A549 treated with AZD2906 at 1 μM for 4 hours (cell line): Measurements from ENCODE around the gene RRAS. TPM values are rescaled to one million over a fixed set of nuclear protein-coding genes. Genes with fewer than 3 reads are reported as not detected.

ENCODE experiments used
- total RNA-seq: library from RNA; stranded (reverse); fragments of 200-300 nt; extraction: Qiagen RNA extraction; gene quantifications from 5 replicates; pipeline ENCODE4 v1.2.3, GENCODE V29; 2022

The RRAS gene
- 105 to 173 TPM (median 169 TPM) in 5 replicates for total RNA-seq

DNA sequence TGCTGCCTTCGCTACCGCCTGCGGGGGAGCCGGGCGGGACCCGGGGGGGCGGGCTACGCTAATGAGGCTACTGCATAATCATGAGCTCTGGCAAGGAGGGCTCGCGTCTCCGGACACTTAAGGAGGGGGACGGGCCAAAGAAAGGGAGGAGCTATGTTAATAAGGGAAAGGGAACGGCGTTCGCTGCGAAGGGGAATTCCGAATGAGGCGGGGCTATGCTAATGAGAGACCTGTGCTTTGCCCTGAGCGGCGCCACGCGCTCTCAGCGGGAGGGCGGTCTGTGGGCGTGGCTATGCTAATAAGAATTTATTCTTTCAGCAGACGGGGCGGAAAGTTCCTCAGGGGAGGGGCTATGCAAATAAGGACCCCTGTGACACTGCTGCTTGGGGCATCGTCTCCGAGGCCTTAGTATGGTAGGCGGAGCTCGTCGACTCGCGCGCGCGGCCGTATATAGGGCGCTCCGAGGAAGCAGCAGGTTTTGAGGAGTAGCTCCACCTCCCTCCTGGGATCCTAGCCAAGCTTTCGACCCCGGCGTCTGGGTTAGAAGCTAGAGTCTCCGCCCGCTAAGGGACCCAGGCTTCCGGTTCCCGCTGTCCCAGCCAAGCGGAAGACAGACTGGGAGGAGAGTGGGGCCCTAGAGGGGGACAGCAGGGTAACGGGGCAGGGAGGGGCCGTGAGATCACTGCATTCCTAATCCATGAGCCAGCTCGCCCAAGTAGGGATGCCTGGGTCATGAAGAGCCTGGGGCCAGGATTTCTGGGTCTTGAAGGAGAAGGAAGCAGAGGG is at the start of gene RRAS:
TSS of gene RRAS (minus strand) at position 31 of the 786 bp plus-strand sequence. CDS start 45 bp downstream, outside the sequence.

DNA sequence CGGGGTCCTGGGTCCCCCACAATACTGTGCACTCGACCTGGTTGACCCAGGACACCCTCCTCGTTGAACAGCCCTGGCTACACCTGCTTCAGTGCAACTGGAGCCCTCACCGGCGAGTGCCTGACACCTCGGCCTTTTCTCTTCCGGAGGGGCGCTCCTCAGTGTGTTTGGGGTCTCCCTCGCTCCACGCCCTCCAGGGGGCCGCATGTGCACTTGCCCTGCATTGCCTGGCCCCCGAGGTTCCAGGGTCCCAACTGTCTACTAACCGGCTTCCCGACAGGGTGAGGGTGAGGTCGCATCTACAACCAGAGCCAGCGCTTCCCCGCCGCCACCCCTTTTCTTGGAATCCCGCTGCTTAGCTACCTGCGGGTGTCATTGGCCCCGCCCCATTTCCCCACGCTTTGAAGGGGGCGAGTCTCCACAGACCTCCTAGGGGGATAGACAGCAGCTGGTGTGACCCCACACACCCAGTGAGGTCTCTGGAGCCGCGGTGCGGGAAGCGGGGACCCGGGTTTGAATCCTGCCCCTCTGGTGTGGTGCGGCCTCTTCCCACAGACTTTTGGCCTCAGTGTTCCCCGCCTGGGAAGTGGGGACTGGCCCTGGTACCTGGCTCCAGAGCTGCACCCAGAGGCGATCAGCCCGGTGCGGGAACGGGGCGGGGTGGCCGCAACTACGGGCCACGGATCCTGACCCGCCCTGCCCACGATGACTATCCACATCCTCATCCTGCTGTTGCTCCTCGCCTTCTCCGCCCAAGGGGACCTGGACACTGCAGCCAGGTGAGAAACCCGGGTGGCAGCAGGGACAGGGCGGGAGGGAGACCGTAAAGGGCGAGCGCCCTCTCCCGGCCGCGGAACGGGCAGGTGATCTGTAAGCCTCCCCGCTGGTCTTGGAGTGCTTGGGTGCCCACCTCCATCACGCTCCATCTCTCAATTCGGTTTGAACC is 49.5 kb upstream of the RRAS start, which contains the start of gene ADM5:
TSS of gene ADM5 (plus strand) at position 462 of the 946 bp plus-strand sequence. CDS start at position 706, 244 bp downstream.

DNA sequence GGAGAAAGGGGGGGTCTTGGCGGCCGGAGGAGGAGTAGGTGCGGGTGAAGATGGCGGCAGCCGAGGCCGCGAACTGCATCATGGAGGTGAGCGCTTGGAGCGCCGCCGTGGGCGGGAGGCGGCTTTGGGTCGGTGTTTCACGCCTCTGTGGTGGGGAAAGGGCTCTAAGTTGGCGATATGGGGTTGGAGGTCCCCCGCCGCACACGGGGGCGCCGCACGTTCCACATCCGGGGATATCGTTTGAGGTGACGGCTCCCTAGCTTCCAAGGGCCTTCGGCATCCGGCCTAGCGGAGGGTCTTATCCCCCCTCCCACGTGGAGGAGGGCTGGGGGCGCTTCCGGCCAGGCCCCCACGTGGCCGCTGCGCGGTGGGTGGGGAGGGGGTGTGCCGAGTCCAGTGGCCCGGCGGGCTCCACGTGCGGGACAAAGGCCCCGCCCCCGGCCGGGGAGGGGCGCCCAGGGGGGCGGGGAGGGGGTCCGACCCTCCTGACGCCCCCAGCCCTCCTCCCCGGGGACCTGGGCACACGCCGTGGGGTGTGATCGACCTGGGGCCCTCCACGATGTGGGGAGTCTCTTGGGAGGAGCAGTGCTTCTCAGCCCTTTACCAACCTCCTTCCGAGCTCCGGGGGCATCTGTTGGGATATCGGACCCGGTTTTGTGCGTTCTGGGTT is 37.4 kb upstream of the RRAS start, which contains the start of gene PRMT1:
TSS of gene PRMT1 (plus strand) at position 41 of the 670 bp plus-strand sequence. CDS start at position 51, 10 bp downstream.

DNA sequence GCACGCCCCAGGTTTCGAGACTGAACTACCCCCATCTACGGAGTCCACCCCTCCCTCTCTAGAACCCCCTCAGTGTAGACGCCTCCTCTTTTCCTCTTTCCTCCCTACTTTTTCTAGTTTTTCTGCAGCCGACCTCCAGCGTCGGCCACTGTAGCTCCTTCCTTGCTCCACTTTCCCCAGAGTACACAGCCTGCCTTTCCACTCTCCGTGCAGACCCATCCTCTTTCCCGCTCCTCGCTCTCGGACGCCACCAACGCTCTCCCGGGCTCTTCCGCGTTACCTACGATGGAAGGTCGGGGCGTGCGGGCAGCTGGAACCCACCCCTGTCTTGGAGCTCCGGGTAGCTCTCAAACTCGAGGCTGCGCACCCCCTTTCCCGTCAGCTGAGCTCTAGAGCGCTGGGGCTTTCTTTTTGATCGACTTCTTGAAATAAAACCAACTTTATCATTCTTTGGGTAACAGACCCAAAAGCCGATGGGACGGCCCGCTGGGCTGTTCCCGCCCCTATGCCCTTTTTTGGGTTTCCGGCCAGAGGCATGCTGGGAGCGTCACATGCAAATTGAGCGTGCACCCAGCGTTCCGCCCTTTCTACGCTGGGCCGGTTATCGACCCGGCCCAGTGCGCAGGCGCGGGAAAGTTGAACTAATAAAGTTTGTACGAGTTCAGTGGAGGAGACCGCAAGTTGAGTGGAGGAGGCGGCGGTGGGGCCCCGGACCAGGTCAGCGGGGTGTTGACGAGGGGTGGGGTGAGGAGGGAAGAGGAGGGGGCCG is 25.6 kb upstream of the RRAS start, which contains the start of the genes BCL2L12 and IRF3:
TSS of gene BCL2L12 (plus strand) at position 583 of the 769 bp plus-strand sequence. CDS start 760 bp downstream, outside the sequence.
TSS of gene IRF3 (minus strand) at position 507 of the 769 bp plus-strand sequence. CDS start 1,019 bp downstream, outside the sequence.

DNA sequence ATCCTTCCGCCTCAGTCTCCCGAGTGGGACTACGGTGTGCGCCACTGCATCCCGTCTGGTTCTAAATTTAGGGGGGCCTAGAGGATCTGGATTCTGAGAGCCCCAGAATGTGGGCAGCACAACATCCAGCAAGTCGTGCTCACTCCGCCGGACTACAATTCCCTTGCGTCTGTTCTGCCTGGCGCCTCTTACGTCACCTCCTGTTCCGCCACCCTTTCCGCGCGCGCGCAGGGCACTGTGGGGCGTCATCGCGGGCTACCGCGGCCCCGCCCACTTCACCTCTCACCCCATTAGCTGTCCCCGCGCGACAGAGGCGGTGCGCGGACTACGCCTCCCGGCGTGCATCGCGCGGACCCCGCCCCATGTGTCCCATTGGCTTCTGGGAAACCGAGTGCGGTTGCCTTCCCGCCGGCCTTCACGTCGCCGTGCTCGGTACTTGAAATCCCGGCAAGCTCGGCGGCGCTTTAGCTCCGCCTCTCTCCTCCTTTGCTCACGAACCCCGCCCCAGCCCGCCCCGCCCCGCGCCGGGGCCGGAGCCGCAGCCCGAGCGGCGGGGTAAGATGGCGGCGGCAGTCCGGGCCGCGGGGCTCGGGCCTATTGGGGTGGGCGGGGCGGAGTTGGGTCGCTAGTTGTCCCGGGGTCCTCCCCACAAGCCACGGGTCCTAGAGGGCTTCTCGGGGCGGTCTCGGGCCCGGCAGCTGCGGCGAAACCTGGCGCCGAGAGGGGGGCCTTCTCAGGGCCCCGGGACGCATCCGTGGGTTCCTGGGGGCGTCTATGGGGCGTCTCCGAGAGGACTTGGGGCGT is 1.9 kb upstream of the RRAS start, which contains the start of gene SCAF1:
TSS of gene SCAF1 (plus strand) at position 522 of the 804 bp plus-strand sequence. CDS start 2,818 bp downstream, outside the sequence.

DNA sequence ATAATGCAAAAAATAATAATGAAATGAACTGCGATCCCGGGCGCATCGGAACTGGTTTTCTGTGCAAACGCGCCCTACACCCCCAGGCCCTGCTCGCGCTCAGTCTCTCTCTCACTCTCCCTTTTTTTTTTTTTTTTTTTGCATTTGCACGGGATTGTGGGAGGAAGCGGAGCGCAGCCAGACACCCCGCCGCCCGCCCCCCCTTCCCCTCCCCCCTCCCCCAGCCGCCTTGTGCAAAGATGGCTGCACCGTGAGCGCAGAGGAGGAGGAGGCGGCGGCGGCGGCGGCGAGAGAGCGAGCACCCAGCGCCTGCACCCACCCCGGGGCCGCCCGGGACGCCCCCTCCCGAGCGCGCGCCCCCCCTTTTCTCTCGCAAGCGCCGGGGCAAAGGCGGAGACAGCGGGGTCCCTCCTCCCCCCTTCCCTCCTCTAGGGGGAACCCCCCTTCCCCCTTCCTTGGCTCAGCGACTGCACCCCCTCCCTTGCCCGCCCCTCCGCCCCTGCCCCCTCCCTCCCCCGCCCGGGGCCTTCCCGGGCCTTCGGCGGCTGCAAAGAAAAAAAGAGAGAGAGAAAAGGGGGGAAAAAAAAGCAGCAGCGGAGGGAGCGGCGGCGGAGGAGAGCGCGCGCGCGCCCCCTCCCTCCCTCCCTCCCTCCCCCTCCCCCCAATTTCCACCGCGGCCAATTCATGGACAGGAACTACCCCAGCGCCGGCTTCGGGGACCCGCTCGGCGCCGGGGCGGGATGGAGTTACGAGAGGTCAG is 48.8 kb downstream of the RRAS start, which contains the start of gene PRR12:
TSS of gene PRR12 (plus strand) at position 212 of the 760 bp plus-strand sequence. CDS start at position 685, 473 bp downstream.

Other genes starting within 250 kb of the RRAS start
- gene PTH2, start 216.7 kb downstream of the RRAS start, total RNA-seq = not detected in 5 replicates
- 0.12 to 0.27 TPM (median 0.16 TPM) in 5 replicates for gene GFY, start 214.8 kb downstream of the RRAS start, total RNA-seq
- 0.49 to 0.71 TPM (median 0.60 TPM) in 5 replicates for gene SLC17A7, start 198.6 kb downstream of the RRAS start, total RNA-seq
- gene PIH1D1, start 188.3 kb downstream of the RRAS start, total RNA-seq = 87.3 to 93.9 TPM (median 89.3 TPM) in 5 replicates
- 15.9 to 24.2 TPM (median 23.6 TPM) in 5 replicates for gene ALDH16A1, start 186.9 kb downstream of the RRAS start, total RNA-seq
- 1.1 to 1.7 TPM (median 1.3 TPM) in 5 replicates for gene FLT3LG, start 165.9 kb downstream of the RRAS start, total RNA-seq
- gene RPL13A, start 152.5 kb downstream of the RRAS start, total RNA-seq = 3,944 to 4,526 TPM (median 4,133 TPM) in 5 replicates
- gene RPS11, start 143.7 kb downstream of the RRAS start, total RNA-seq = 3,950 to 4,247 TPM (median 3,984 TPM) in 5 replicates
- 24.3 to 33.5 TPM (median 29.7 TPM) in 5 replicates for gene FCGRT, start 127.5 kb downstream of the RRAS start, total RNA-seq
- 1.4 to 3.0 TPM (median 2.4 TPM) in 5 replicates for gene RCN3, start 112.1 kb downstream of the RRAS start, total RNA-seq
- gene NOSIP, start 59.6 kb downstream of the RRAS start, total RNA-seq = 87.6 to 112 TPM (median 109 TPM) in 5 replicates
- gene PRRG2, start 58.8 kb downstream of the RRAS start, total RNA-seq = 0.85 to 1.1 TPM (median 0.96 TPM) in 5 replicates
- gene PRR12, start 49.0 kb downstream of the RRAS start, total RNA-seq = 31.0 to 38.2 TPM (median 37.4 TPM) in 5 replicates
- gene SCAF1, start 2.1 kb upstream of the RRAS start, total RNA-seq = 50.8 to 69.8 TPM (median 67.0 TPM) in 5 replicates
- 83.6 to 102 TPM (median 97.5 TPM) in 5 replicates for gene IRF3, start 25.7 kb upstream of the RRAS start, total RNA-seq
- 57.1 to 73.6 TPM (median 72.4 TPM) in 5 replicates for gene BCL2L12, start 25.8 kb upstream of the RRAS start, total RNA-seq
- 403 to 431 TPM (median 410 TPM) in 5 replicates for gene PRMT1, start 37.1 kb upstream of the RRAS start, total RNA-seq
- 2.9 to 5.7 TPM (median 5.0 TPM) in 5 replicates for gene ADM5, start 49.5 kb upstream of the RRAS start, total RNA-seq
- gene CPT1C, start 51.0 kb upstream of the RRAS start, total RNA-seq = 9.8 to 15.7 TPM (median 12.9 TPM) in 5 replicates
- gene TSKS, start 123.2 kb upstream of the RRAS start, total RNA-seq = not detected in 5 replicates
- gene AP2A1, start 126.9 kb upstream of the RRAS start, total RNA-seq = 45.0 to 59.7 TPM (median 55.3 TPM) in 5 replicates
- gene FUZ, start 173.1 kb upstream of the RRAS start, total RNA-seq = 14.8 to 15.7 TPM (median 15.3 TPM) in 5 replicates
- gene MED25, start 178.1 kb upstream of the RRAS start, total RNA-seq = 50.2 to 70.6 TPM (median 70.4 TPM) in 5 replicates
- gene PTOV1, start 211.0 kb upstream of the RRAS start, total RNA-seq = 105 to 154 TPM (median 149 TPM) in 5 replicates
- gene PNKP, start 227.4 kb upstream of the RRAS start, total RNA-seq = 34.8 to 51.2 TPM (median 47.0 TPM) in 5 replicates
- 68.1 to 118 TPM (median 112 TPM) in 5 replicates for gene AKT1S1, start 237.2 kb upstream of the RRAS start, total RNA-seq
- 19.9 to 22.5 TPM (median 21.7 TPM) in 5 replicates for gene TBC1D17, start 237.6 kb upstream of the RRAS start, total RNA-seq